DMS153 treated with DMSO at 0.1 percent for 48 hours (cell line): ENCODE data around the gene CBX5.
A peak's percentile ranks its signal among the peaks of the same experiment; 100 is the strongest.
"Not testable (repeated sequence)": the region's sequence is repeated elsewhere in the genome, so short reads cannot be mapped to it uniquely, and the experiment has no call there.

Experiments
- DNase-seq: peaks from one replicate; lab custom pipeline; 2025; ENCODE audit not compliant: unreplicated experiment; lab: John Stamatoyannopoulos, UW

CBX5 gene

DNA sequence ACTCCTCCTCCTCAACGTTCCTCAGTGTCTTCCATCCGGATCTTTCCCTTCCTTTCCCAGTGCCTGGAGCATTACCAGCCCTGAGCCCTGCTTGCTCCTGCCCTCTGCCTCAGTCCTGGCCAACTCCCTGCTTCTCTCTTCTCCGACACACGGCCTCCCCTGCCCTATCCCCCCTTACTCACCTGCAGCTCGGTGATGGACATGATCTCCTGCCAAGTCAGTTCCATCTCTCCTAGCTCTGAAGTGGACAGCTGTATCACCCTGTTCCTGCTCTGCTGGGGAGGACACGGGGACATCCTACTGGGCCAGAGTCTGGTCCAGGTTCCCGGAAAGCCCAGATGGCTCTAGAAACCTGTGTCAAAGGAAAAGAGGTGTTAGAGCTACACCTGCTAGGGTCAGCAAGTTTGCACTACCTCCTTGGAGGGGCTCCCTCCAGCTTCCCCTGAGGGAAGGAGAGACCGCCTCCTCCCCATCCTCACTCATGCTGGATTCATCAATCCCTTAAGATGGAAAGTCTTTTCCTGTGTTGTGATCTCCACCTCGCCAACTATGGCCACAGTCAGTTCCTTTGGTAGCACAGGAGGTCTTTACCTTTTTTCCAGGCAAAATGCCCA is 15.1 kb upstream of the CBX5 start:
- no peak for DNase-seq

DNA sequence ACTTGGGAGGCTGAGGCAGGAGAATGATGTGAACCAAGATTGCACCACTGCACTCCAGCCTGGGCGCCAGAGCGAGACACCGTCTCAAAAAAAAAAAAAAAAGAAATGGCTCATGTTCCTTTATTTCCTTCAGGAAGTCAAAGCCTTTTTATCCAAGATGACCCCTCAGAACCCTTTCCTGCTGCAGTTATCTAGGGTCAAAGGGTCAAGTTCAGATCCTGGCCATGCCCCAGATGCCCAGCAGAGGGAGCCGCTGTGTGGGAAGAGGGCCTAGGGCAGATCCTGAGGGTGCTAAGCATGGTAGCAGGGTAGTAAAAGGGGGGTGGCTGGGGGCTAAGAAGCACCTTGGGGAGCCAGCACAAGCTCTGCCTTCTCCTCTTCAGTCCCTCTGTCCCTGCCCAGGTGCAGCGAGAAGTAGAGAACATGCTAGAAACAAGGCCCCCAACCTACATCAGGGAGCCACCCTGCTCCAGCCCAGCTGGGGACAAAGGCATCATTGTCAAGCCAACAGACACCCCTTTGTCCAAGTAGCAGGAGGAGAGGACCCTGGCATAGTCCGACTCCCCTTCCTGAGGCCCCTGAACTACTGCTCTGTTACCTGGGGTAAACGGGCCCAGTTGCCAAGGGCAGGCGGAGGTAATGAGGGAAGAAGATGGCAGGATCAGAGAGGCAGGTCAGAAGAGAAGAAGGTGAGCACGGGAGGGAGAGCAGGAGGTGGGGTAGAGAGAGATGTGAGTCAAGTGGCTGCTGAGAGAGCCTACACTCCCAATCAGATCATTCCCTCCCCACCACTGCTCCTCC is 14.4 kb upstream of the CBX5 start:
- no peak for DNase-seq

DNA sequence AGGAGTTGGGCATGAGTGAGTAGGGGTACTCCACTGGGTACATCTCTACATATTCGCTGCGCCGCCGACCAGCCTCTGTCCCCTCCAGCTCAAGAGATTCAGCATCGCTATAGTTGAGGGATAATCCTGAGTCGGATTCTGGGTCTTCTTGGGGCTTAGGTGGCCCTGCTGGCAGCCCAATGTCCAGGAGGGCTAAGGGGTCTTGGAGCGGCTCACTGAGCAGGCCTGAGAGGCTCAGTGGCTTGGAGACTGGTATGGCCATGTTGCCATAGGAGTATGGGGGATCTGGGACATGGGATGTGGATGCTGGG is 13.0 kb upstream of the CBX5 start:
- DNase-seq: no peak

DNA sequence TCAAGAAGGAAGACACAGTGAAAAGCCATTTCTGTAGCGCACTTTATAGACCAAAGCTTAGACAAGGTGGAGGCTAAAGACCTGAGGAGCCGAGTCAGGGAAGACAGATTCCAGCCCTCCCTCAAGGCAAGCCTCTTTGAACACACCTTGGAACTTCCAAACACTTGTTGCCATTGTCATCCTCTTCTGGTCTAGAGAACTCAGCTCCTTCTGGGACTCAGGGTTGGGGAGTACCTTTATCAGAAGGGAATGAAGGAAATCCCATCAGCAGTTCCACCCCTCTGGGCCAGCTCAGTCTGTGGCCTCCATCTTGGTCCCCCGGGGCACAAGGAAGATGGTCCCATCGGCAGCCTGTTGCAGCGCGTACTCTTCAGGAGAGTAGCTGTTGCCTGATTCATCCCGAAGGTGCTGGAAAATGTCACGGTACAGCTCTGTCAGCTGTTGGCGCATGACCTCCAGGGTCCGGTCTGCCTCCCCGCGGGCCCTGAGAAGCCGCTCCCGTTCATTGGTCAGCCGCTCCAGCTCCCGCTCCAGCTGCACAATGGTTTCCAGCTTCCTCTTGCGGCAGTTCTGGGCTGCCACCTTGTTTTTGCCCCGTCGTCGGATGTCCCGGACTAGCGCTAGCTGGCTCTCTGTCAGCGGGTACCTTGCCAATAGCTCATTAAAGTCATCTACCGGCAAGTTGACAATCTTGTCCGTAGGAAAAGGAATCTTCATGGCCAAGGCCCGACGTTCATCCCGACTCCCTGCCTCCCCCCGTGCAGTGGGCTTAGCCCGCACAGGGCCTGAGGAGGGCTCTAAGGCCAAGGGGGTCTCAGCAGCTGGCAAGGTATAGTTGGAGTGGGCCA is 12.4 kb upstream of the CBX5 start:
- DNase-seq: no peak

DNA sequence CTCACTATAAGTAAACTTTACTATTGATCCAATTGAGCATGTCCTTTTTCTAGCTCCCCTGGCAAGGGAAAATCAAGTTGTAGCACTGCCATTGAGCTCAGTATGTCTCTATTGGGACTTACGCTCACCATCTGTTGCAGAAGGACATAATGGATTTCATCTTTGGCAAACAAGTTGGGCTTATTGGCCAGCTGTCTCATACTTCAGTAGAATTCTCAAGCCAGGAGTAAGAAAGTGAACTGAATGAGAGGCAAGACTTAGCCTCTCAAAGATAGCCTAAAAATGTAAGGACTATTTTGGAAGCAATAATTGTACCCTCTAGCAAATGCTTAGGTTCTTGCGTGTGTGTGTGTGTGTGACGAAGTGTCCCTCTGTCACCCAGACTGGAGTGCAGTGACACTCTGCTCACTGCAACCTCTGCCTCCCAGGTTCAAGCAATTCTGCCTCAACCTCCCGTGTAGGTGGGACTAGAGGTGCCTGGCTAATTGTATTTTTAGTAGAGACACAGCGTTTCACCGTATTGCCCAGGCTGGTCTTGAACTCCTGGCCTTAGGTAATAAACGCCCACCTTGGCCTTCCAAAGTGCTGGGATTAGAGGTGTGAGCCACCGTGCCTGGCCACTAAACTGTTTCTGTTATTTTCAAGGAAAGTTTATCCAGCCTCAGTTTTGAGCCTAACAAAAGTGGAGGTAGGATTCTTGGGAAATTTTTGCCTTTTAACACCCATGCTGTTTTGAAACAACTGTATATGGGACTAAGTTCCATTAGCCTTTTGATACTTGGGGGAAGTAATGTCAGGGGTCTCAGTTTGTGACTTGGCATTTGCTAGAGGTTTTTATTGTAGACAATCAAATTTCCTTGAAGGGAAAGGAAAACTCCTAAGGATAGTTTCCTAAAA is 7.6 kb upstream of the CBX5 start:
- DNase-seq: no peak

DNA sequence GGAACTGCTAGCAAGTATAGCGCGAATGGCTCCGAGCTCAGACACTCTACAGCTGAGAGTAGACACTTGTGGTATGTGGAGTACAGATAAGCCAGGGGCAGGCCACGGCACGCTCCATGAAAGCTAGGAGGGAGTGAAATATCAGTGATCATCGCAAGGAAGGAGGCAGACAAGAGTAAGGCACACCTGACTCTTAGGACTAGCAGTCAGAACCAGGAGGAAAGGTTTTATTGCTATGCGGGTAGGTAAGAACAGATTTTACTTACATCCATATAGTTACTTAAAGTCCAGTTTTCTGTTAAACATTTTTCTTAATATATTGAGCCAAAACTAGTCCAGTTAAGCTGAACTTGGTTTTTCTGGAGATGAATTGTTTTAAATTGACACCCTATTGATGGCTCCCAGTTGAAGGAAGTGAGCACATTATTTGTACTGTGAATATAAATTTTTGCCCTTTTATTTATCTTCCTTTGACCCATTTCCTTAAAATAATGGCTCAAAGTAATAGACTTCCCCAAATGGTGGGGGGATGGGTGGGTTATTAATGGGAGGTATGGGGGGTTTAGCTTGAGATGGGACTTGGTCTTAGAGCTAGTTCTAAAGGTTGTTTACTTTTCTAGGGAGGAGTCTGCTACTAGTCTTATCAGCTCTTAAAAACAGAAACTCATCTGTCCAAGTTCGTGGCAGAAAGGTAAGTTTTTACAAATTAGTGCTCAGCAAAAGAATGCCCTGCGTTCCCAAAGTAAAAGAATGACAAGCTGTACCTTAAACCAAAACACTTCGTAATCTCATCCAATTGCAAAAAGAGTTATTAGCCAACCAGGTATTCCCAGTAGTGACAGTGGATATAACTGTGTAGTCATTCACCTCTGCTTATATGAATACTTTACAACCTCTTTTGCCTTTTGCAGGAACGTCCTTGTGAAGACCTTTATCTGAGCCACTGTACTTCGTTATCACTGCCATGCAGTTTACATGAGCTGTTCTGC is 6.4 kb upstream of the CBX5 start:
- no peak for DNase-seq

DNA sequence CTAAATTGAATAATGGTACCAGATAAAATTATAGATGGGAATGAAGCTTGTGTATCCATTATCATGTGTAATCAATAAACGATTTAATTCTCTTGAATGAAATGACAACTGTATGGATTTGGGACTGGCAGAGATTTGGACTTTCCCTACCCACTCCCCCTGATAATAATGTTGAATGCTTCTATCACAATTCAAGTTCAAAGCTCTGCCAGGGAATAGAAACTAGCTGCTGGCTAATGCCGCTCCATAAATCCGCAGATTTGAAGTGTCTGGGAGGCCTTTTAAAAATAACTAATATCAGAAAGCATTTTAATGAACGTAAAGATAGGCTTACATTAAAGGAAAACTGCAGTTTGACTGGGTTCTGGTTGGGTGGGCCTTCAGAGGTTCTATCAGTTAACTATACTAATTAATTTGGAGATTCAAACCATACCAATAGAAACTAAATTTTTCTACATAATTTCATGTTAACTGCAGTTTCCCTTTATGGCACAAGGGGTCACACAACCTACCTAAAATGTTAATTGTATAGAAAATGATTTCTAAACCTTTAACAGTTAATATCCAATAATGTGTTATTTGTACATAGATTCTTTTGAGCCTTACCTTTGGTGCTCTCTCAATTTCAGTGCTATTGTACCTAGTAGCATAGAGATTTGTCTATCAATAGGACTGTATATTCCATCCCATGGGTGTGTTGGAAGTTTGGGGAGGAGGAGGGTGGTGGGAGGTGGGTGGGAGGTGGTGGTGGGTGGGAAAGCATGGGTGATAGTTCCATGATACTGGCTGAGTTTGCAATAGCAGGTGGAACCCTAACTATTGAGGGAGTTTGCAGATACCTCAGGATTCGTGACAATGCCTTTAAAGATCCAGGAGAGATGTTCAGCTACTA is 5.5 kb upstream of the CBX5 start:
- no peak for DNase-seq

DNA sequence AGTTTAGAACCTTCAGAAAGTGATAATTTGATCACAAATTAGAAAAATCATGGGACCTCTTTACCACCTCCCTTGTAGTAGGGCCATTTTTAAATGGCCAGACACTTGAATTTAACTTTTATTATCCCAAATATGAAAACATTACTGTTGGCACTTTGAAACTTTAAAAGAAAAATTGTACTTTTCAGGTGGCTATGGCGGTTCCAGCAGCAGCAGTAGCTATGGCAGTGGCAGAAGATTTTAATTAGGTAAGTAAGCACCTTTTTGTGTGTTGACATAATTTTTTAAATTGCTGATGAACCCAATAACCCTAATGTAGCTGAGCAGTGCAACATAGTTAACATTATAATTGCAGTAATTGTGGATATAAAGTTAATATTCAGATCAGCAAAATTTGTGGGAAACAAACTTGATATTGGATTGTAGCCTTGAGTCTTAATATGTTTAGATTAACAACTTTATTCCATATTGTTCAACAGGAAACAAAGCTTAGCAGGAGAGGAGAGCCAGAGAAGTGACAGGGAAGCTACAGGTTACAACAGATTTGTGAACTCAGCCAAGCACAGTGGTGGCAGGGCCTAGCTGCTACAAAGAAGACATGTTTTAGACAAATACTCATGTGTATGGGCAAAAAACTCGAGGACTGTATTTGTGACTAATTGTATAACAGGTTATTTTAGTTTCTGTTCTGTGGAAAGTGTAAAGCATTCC is 4.3 kb upstream of the CBX5 start:
- DNase-seq: not testable (repeated sequence)

DNA sequence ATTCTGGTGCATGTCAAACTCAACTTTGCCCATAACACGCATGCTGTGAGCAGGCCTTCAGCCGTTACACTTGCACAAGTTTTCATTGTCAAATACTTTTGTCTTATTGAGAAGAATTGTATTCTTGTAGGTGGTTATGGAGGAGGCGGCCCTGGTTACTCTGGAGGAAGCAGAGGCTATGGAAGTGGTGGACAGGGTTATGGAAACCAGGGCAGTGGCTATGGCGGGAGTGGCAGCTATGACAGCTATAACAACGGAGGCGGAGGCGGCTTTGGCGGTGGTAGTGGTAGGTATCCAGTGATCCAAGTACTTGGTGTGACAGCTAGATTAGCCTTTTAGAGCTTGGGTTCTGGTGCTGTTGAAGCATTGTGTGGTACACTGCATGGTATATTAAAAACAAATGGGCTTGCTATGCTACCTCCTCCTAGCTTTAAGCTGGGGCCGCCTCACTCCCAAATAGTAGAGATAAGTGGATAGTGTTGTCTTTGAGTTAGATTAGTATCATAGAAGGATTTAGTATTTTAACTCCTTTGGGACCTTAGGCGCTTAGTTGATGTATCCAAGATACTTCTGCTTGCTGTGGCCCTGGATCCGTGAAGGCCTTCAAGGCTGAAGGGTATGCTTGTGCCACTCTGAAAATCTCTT is 3.1 kb upstream of the CBX5 start:
- no peak for DNase-seq

DNA sequence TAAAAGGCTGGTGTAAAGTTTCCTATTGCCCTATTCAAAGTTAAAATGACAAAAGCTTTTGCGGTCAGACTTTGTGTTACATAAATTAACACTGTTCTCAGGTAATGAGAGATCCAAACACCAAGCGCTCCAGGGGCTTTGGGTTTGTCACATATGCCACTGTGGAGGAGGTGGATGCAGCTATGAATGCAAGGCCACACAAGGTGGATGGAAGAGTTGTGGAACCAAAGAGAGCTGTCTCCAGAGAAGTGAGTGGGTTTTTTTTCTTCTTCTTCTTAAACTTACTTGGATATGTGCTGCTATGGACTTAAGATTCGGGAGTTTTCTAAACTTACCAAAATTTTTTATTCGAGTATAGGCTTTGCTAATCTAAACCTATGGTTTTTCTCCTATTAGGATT is 1.8 kb upstream of the CBX5 start:
- not testable (repeated sequence) for DNase-seq

DNA sequence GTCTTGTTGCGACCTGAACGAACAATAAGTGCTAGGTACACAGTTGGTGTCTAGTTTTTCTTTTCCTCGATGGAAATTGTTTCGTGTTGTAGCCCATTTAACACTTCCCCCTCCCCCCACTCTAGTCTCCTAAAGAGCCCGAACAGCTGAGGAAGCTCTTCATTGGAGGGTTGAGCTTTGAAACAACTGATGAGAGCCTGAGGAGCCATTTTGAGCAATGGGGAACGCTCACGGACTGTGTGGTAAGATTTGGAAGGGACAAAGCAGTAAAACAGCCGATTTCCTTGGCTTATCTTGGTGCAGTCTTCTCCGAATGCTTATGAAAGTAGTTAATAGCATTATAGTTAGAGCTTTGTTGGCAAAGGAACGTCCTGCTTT is 1.3 kb upstream of the CBX5 start:
- DNase-seq: not testable (repeated sequence)

DNA sequence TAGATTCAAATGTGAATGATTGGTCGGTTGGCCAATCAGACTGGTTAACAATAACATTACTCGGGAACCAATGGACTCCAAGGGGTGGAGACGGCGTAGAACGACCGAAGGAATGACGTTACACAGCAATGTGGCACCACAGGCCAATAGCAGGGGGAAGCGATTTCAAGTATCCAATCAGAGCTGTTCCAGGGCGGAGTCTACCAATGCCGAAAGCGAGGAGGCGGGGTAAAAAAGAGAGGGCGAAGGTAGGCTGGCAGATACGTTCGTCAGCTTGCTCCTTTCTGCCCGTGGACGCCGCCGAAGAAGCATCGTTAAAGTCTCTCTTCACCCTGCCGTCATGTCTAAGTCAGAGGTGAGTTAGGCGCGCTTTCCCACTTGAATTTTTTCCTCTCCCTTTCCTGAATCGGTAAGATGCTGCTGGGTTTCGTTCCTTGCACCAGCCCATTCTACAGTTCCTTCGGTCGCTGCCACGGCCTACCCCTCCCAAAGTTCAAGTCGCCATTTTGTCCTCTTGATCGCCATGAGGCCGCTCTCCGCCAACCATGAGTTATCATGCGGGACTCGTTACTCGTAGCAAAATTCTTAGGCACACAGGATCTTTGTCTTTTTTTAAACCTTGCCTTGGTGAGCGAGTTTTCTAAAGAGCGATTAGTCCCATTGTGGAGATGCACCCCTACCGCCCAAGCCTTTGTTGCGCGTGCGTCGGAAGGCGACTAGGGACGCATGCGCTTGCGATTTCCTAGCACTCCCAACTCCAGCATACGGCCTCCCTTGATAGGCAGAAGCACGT is 742 bp upstream of the CBX5 start, which contains the start of gene HNRNPA1:
TSS of gene HNRNPA1 (plus strand) at position 259 of the 793 bp plus-strand sequence. CDS start at position 341, 82 bp downstream.
- peak; percentile 98 for DNase-seq

DNA sequence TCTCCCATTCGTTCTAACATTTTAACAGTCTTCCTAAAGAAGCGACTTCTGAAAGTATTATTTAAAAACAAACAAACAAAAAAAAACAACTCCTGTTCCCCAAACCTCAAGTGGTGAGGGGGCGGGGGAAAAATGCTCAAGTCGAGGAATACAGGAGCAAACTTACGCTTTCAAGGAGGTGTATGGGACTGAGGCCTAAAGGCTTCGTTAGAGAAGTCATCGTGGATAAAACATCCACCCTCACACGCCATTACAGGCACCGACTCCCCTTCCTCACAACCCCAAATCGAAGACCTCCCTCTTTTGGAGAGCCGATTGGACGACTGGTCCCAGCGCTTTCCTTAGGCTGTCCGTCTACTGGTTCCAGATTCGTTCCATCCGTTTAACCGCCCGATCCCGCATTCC is 693 bp downstream of the CBX5 start:
- DNase-seq: no peak

DNA sequence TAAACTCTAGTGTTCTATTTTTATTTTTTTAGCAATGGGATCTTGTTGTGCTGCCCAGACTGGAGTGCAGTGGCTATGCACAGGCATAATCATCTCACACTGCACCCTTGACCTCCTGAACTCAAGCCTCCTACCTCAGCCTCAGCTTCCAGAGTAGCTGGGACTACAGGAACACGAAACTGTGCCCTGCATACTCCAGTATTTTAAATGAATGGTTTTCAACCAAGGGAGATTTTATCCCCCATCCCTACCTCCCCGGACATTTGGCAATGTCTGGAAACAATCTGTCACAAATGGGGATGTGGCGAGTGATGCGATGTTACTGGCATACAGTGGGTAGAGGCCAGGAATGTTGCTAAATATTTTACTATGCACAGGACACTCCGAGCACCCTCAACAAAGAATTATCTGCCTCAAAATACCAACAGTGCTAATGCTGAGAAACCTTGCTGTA is 2.1 kb downstream of the CBX5 start:
- DNase-seq: no peak

DNA sequence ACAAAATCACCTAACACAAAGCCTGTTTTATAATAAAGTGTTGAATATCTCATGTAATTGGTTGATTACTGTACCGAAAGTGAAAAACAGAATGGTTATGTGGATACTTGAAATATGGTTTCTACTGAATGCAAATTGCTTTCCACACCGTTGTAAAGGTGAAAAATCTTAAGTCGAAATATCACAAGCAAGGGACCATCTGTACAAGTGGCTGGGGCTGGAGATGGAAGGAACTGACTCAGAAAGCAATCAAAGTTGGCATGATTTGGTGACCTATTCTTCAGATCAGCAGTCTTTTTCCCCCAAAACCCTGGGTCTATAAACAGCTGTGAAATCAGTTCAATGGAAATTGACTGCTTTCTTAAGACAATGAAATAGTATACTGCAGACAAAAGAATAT is 3.6 kb downstream of the CBX5 start:
- DNase-seq: no peak

DNA sequence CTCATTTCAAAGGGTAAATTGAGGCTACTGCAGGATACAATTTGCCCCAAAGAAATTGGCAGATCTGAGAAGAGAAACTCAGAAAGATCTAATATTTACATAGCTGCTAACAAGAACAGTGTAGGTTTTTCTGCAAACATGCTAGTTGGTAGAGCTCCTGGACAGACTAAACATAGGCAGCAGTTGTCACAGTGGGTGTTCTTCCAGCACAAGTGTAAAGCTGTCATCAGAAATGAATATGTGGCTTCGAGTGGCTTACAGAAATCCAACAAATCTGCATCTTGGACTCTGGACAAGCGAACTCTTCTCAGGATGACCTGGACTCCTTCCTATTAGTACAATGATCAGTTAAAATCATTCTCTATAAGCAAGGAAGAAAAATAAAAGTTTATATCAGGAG is 5.9 kb downstream of the CBX5 start:
- no peak for DNase-seq

DNA sequence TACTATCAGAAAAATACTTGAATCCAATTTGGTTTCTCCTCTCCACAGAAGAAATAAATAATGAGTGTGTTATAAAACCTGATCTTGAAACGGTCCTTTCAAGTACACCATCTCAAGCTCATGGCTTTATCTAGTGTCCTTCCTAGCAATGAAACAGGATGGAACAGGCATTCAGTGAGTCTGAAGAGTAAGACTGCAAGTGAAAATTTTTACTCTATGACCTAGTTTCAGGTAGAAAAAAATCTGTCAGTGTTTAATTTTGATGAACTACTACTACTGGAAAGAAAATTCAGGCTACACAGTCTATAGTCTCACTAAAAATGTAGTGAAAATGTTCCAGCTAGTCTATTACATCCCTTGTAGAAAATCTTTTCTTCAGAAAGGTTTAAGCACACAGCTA is 7.7 kb downstream of the CBX5 start:
- no peak for DNase-seq
